Measurements from ENCODE around the gene ABCF3. TPM values are rescaled to one million over a fixed set of nuclear protein-coding genes. Genes with fewer than 3 reads are reported as not detected.
A peak's percentile ranks its signal among the peaks of the same experiment; 100 is the strongest.

Gene ABCF3
- total RNA-seq, 1 donor from 2014 or later, result 94.0 TPM

DNA sequence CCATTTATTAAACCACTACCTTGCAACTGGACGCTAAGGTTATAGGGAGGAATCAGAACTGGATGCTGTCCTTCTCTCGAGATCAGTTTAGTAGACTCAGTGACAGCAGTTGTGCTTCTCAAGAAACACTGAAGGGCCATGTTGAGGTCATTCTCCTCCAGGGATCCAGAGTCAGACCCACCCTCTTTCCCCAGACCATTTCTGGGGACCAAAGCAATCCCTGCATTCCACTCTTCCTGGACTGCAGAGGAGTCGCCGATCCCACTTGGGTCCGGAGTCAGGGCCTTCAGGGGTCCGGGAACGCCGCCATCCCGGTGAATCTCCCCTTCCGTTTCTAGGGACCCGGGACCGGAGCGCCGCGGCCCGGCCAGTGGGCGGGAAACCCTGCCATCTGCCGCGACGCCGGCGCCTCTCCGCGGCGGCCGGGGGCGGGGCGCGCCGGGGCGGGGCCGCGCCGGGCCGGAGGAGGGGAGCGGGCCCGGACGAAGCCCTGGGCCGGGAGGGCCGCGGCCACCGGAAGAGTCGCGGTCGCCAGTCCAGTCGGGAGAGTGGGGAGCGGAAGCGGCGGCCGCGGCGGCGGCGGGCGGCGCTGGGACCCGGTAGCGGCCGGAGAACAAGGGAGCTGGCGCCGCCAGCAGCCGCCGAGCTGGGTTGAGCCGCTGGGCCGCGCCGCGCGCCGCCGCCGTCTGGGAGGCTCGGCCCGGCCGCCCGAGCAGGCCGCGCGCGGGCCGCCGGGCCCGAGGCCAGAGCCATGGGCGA lies 30.9 kb upstream of the ABCF3 start, which contains the start of gene DVL3:
Gene DVL3 (plus strand): TSS at position 493 of the 759 bp plus-strand sequence. CDS start 259 bp downstream, at position 752.
- intact Hi-C loops (cut with DNase I), result no loop called here

DNA sequence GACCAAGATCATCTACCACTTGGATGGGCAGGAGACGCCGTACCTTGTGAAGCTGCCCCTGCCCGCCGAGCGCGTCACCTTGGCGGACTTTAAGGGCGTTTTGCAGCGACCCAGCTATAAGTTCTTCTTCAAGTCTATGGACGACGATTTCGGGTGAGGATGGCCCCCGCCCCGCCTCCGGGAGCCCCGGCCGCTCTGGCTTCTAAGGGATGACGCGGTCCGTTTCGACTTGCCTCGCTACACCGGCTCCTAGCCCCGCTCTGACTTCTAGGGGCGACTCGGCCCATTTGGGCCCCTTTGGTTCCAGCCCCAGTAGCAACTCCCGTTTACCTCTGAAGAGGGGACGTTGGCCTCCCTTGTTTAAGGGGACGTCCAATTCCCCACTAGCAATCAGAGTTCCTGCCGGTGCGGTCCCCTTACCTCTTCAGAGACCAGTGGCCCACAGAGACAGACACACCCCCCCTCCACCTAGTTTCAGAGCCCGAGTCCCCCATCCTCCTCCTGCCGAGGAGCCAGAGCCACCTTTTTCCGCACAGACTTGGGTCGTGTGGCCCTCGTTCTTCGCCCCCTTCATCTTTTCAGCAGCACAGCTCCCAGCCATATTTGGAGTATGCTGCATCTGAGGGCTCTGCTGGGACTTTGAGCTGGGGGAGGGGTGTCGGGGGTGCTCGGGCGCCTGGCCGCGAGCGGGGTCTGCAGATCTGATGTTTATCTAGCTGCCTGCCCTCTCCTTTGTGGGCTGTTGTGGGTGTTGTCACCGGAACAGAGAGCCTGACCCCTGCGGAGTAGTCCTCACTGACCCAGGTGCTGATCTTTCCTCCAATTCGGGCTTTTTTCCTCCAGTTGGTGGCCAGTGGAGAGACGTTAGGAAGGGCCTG lies 30.1 kb upstream of the ABCF3 start:
- peak overlapping the region; percentile 91 for H3K27ac ChIP-seq
- intact Hi-C loops (cut with DNase I), result no loop called here
- no peaks in the 10 kb centered on the region for H3K27me3 ChIP-seq
- DNase-seq (ENCODE audit: extremely low spot score in 2 of 2), result no peak
- H3K36me3 ChIP-seq, result no peaks in the 10 kb centered on the region
- H3K9me3 ChIP-seq, result no peaks in the 10 kb centered on the region
- peak in 1 of 2 donors; percentile 8 for TF ChIP-seq POLR2AphosphoS5 (IDR thresholded peaks at IDR 0.05; ENCODE audit: insufficient read depth in 1 of 2, low read depth in 1 of 2)
- no peak for TF ChIP-seq POLR2A (IDR thresholded peaks at IDR 0.05)
- H3K4me3 ChIP-seq, result peak overlapping the region; percentile 80 to 91
- H3K4me1 ChIP-seq, result peaks cover 59% of the 10 kb centered on the region

More for the DNA sequence above, 30.9 kb upstream of the ABCF3 start, which contains the start of gene DVL3:
- H3K27ac ChIP-seq, result peak within 1 kb of the TSS; percentile 91
- H3K4me3 ChIP-seq, result peak within 1 kb of the TSS; percentile 80 to 91
- H3K27me3 ChIP-seq, result no peaks in the 10 kb centered on the region
- TF ChIP-seq, protein P1, sequence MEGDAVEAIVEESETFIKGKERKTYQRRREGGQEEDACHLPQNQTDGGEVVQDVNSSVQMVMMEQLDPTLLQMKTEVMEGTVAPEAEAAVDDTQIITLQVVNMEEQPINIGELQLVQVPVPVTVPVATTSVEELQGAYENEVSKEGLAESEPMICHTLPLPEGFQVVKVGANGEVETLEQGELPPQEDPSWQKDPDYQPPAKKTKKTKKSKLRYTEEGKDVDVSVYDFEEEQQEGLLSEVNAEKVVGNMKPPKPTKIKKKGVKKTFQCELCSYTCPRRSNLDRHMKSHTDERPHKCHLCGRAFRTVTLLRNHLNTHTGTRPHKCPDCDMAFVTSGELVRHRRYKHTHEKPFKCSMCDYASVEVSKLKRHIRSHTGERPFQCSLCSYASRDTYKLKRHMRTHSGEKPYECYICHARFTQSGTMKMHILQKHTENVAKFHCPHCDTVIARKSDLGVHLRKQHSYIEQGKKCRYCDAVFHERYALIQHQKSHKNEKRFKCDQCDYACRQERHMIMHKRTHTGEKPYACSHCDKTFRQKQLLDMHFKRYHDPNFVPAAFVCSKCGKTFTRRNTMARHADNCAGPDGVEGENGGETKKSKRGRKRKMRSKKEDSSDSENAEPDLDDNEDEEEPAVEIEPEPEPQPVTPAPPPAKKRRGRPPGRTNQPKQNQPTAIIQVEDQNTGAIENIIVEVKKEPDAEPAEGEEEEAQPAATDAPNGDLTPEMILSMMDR (IDR thresholded peaks at IDR 0.05), result no peak
- peak in 1 of 2 donors; percentile 33 for TF ChIP-seq POLR2A (IDR thresholded peaks at IDR 0.05)
- H3K36me3 ChIP-seq, result no peaks in the 10 kb centered on the region
- no peaks in the 10 kb centered on the region for H3K9me3 ChIP-seq
- H3K4me1 ChIP-seq, result peaks cover 51% of the 10 kb centered on the region
- DNase-seq (ENCODE audit: extremely low spot score in 2 of 2), result no peak

DNA sequence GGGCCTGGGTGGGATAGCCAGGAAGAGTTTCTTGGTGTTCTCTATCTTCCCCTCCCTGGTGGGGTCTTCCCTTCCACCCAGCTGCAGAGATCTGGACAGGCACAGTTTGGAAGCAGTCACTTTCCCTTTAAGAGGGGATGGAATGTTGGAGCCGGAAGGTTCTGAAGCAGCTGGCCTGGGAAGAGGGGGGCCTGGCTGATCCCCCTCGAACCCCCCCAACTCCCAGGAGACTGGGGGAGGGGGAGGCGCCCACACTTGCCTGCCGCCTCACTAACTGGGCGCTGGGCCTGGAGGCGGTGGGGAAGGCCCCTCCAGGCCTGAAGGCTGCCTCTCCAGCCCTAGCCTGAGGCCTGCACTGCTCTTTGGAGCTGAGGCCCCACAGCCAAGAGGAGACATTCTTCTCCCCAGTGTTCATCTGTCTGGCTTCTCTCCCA lies 29.5 kb upstream of the ABCF3 start:
- peaks cover 65% of the 10 kb centered on the region for H3K4me1 ChIP-seq
- H3K9me3 ChIP-seq, result no peaks in the 10 kb centered on the region
- intact Hi-C loops (cut with DNase I), result no loop called here
- peak overlapping the region; percentile 80 to 91 for H3K4me3 ChIP-seq
- DNase-seq (ENCODE audit: extremely low spot score in 2 of 2), result no peak
- no peaks in the 10 kb centered on the region for H3K36me3 ChIP-seq
- TF ChIP-seq POLR2AphosphoS5 (IDR thresholded peaks at IDR 0.05; ENCODE audit: insufficient read depth in 1 of 2, low read depth in 1 of 2) (peak in 1 of 2 donors; percentile 61), POLR2A (IDR thresholded peaks at IDR 0.05) (no peak)
- H3K27me3 ChIP-seq, result no peaks in the 10 kb centered on the region
- H3K27ac ChIP-seq, result peak overlapping the region; percentile 91

DNA sequence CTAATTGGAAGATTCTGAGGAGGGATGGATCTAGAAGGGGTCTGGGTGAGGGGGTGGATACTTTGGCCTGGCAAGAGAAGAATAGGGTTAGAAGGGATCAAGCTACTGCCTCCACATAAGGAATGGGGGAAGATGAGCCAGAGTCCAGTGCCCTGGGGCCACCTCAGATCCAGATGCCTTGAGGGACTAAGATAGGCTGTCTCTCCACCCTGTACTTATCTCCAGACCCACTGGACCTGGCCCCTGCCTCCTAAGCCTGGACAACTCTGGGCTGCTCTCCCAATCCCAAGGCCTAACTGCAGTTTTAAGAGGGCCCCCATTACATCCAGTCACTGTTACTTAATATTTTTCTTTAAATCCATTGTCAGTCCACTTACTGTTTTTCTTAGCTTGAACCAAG lies 28.8 kb upstream of the ABCF3 start:
- Histone ChIP-seq H3K27me3 (no peaks in the 10 kb centered on the region), H3K4me3 (peak overlapping the region; percentile 80 to 91), H3K36me3 (no peaks in the 10 kb centered on the region), H3K9me3 (no peaks in the 10 kb centered on the region), H3K27ac (peak overlapping the region; percentile 91), H3K4me1 (peaks cover 72% of the 10 kb centered on the region)
- no peak for DNase-seq (ENCODE audit: extremely low spot score in 2 of 2)
- TF ChIP-seq, protein P1 (IDR thresholded peaks at IDR 0.05), result no peak
- TF ChIP-seq POLR2AphosphoS5 (IDR thresholded peaks at IDR 0.05; ENCODE audit: insufficient read depth in 1 of 2, low read depth in 1 of 2) (no peak), POLR2A (IDR thresholded peaks at IDR 0.05) (no peak)
- intact Hi-C loops (cut with DNase I), result no loop called here

DNA sequence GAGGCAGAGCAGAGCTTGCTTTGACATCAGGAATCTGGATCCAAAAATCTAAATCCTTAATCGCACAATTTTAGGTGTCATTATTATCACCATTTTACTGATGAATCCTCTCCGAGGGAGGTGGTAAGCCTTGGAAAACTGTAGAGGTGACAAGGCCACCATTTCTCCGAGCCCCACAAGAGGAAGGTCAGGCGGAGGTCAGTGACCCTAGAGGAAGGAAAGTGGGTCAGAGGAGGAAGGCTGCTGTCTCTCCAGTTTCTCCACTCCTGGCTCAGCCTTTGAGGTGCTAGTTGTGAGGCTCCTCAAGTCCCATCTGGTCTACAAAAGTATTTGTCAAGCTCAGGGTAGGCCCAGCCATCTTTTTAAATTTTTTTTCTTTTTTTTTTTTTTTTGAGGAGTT lies 27.6 kb upstream of the ABCF3 start:
- no peak for DNase-seq (ENCODE audit: extremely low spot score in 2 of 2)
- intact Hi-C loops (cut with DNase I), result no loop called here
- no peak overlapping the region for H3K4me3 ChIP-seq
- H3K27ac ChIP-seq, result no peak overlapping the region
- TF ChIP-seq POLR2AphosphoS5 (IDR thresholded peaks at IDR 0.05; ENCODE audit: insufficient read depth in 1 of 2, low read depth in 1 of 2) (no peak), POLR2A (IDR thresholded peaks at IDR 0.05) (no peak)
- TF ChIP-seq, protein P1 (IDR thresholded peaks at IDR 0.05), result no peak
- peaks cover 0 to 2% of the 10 kb centered on the region in 2 donors for H3K36me3 ChIP-seq
- peaks cover 76% of the 10 kb centered on the region for H3K4me1 ChIP-seq
- no peaks in the 10 kb centered on the region for H3K27me3 ChIP-seq
- no peaks in the 10 kb centered on the region for H3K9me3 ChIP-seq

All from vagina (tissue), 2 donors.